Activated naive CD4-positive, alpha-beta T cell treated with anti-CD3 and anti-CD28 coated beads, Interleukin-2, amount 50 U/mL, for 16 hours (primary cell): ENCODE measurements around the gene ZNF140.

Experiments used
- DNase-seq: peaks from one replicate; pipeline ENCODE4 v3.0.0-alpha.2; 2020

Gene ZNF140

DNA sequence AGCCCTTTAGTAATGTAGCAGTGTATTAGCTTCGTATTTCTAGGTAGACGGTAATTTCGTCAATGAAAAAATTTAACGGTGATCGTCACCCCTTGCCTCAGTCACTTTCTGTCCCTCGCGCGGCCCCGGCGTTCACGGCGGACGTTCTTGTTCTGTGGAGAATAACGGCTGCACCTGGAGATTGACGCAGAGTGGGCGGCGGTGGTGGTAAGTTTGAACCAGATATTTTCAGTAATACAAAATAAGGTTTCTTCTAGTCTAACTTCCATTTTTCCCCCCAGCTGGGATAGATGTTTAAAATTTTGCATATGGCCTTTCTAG, 50.0 kb downstream of the ZNF140 start:
- DNase-seq = peak; percentile 44

GRCh38 chr12:133135747-133136146, 55.0 kb downstream of the ZNF140 start:
- DNase-seq = no peak

DNA sequence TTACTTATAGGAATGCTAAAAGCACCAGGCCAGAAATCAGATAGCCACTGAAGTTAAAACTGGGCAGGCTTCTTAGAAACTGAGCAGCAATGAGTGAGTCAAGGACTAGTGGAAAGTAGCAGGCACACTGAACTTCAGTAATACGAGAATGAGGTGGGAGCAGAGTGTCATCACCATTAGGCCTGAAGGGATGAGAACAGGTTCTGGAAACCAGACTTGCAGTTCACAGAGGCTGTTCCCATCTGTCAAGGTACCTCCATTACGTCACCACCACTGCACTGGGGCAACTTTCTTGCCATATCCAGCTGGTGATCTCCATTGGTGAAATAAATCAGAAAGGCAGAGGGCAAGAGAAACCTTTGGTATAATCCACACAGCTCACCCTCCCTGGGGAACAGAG, 65.3 kb downstream of the ZNF140 start:
- DNase-seq = no peak

DNA sequence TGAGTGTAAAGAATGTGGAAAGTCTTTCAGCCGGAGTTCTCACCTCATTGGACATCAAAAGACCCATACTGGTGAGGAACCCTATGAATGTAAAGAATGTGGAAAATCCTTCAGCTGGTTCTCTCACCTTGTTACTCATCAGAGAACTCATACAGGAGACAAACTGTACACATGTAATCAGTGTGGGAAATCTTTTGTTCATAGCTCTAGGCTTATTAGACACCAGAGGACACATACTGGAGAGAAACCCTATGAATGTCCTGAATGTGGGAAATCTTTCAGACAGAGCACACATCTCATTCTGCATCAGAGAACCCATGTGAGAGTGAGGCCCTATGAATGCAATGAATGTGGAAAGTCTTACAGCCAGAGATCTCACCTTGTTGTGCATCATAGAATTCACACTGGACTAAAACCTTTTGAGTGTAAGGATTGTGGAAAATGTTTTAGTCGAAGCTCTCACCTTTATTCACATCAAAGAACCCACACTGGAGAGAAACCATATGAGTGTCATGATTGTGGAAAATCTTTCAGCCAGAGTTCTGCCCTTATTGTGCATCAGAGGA, 75.5 kb downstream of the ZNF140 start:
- DNase-seq = no peak
